OCI-LY7 (cell line): Measurements from ENCODE around the gene EIF4B. TPM values are rescaled to one million over a fixed set of nuclear protein-coding genes. Genes with fewer than 3 reads are reported as not detected.
A peak's percentile ranks its signal among the peaks of the same experiment; 100 is the strongest.

Source experiments
- BruUV-seq: library from RNA; stranded (reverse); fragments of 400-500 nt; replicated peaks from 2 replicates; lab custom pipeline; 2021; lab: Mats Ljungman, UMichigan
- CTCF ChIA-PET: fragments of 300-600 bp; sonication (Branson Sonifier 250); formaldehyde crosslinking; loops from one replicate; lab custom pipeline; 2022; ENCODE audit warnings: antibody characterized with exemption; ENCODE audit not compliant: unreplicated experiment; lab: Charles Lee
- POLR2A ChIA-PET: fragments of 300-600 bp; sonication (Branson Sonifier 250); formaldehyde crosslinking; loops from one replicate; lab custom pipeline; 2022; ENCODE audit warnings: antibody characterized with exemption; lab: Charles Lee
- DNase-seq: peaks from one replicate; pipeline ENCODE4 v3.0.0-alpha.2; 2015; ENCODE audit warnings: low spot score
- H2AFZ ChIP-seq: fragments of 200-600 bp; sonication (generic), shearing (Covaris generic); 2 replicates; pipeline ENCODE4 v1.6.1; 2014; ENCODE audit warnings: mild to moderate bottlenecking, antibody characterized with exemption, low read length, moderate library complexity
- H3K27ac ChIP-seq: fragments of 200-600 bp; sonication (generic); 2 replicates; pipeline ENCODE4 v1.5.1; 2014; ENCODE audit warnings: mixed run types, low read depth, mild to moderate bottlenecking, moderate library complexity, low read length, inconsistent platforms; ENCODE audit not compliant: poor library complexity, severe bottlenecking
- H3K36me3 ChIP-seq: fragments of 200-600 bp; sonication (generic); 2 replicates; pipeline ENCODE4 v1.6.1; 2014; ENCODE audit warnings: mild to moderate bottlenecking, antibody characterized with exemption, low read length, moderate library complexity, mixed read lengths; ENCODE audit not compliant: insufficient read depth
- H3K4me1 ChIP-seq: fragments of 200-600 bp; sonication (generic); 2 replicates; pipeline ENCODE4 v1.5.1; 2014; ENCODE audit warnings: mild to moderate bottlenecking, low read length; ENCODE audit not compliant: insufficient read depth, poor library complexity, severe bottlenecking
- H3K4me2 ChIP-seq: fragments of 200-600 bp; sonication (generic); 2 replicates; pipeline ENCODE4 v1.6.1; 2014; ENCODE audit warnings: mild to moderate bottlenecking, low read length
- H3K4me3 ChIP-seq: fragments of 200-600 bp; sonication (generic); 2 replicates; pipeline ENCODE4 v1.5.1; 2014; ENCODE audit warnings: mild to moderate bottlenecking, low read depth, low read length; ENCODE audit not compliant: poor library complexity, severe bottlenecking
- H3K79me2 ChIP-seq: fragments of 200-600 bp; sonication (generic); 2 replicates; pipeline ENCODE4 v1.6.1; 2016; ENCODE audit warnings: low read depth, mild to moderate bottlenecking, low read length, moderate library complexity, mixed read lengths; ENCODE audit not compliant: insufficient read depth
- H3K9me2 ChIP-seq: fragments of 200-600 bp; sonication (generic); 2 replicates; pipeline ENCODE4 v1.6.1; 2016; ENCODE audit warnings: mild to moderate bottlenecking, low read length, mixed read lengths; ENCODE audit not compliant: insufficient read depth
- H3K9me3 ChIP-seq: fragments of 200-600 bp; sonication (generic); 2 replicates; pipeline ENCODE4 v1.6.1; 2014; ENCODE audit warnings: mild to moderate bottlenecking, mixed run types, low read length, mixed read lengths
- H4K20me1 ChIP-seq: fragments of 200-600 bp; sonication (generic); 2 replicates; pipeline ENCODE4 v1.6.1; 2014; ENCODE audit warnings: mild to moderate bottlenecking, antibody characterized with exemption, low read length, moderate library complexity, mixed read lengths; ENCODE audit not compliant: insufficient read depth
- CTCF ChIP-seq: fragments of 200-600 bp; sonication (generic); conservative IDR thresholded peaks from 2 replicates; pipeline ENCODE4 v1.5.1; 2014; ENCODE audit warnings: mild to moderate bottlenecking, antibody characterized with exemption, low read length, moderate library complexity, mixed read lengths
- EZH2phosphoT487 ChIP-seq: fragments of 200-600 bp; sonication (generic); IDR thresholded peaks from 2 replicates; pipeline ENCODE4 v1.6.1; 2018; ENCODE audit warnings: low read depth, borderline replicate concordance, mild to moderate bottlenecking, mixed run types, antibody characterized with exemption, low read length, moderate library complexity, mixed read lengths
- intact Hi-C: fragments of 100-400 bp; cut with micrococcal nuclease; formaldehyde crosslinking; loops from one replicate; pipeline ENCODE4 v1.10.0; 2022; ENCODE audit not compliant: unreplicated experiment
- total RNA-seq, 2 experiments: library from RNA; depleted of rRNA in 1 of 2; stranded (reverse); fragments of >200 nt in 1 of 2; shearing (Covaris generic) in 1 of 2; gene quantifications; 2 replicates each; pipeline ENCODE4 v1.2.3, GENCODE V29; 2014 to 2022

EIF4B gene
- total RNA-seq, 2 experiments from 2014 or later: 645 to 745 TPM

DNA sequence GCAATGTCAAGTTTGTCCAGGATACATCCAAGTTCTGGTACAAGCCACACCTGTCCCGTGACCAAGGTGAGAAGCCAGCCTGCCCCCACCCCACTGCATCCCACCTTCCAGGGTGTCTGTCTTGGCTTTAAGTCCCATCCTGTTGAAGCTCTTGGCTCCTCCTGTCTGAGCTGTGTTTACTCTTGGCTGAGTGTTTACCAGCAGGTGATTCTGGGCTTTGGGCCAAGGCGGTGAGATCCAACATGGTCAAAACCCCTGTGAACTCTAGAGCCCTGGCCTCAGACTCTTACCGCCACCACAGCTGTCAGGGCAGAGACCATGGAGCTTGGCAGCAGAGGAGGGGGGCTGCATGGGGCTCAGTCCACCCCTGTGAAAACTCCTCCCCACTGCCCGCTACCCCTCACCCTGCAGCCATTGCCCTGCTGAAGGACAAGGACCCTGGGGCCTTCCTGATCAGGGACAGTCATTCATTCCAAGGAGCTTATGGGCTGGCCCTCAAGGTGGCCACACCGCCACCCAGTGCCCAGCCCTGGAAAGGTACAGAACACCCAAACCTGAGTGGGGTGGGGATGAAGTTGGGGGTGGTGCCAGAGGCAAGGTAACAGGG is 55.3 kb downstream of the EIF4B start:
- intact Hi-C loops: no loop called here
- ChIA-PET CTCF (interaction anchor here (0.5 to 1.0 kb wide), 2 partner anchors 10 to 41 kb away, joined by 4 to 13 read pairs; no protein-coding TSS in a partner anchor), POLR2A (no interaction called here)
- Histone ChIP-seq H3K36me3 (peaks cover 16% of the 10 kb centered on the region; the same call in 1 of the 2 replicates), H3K9me3 (no peaks in the 10 kb centered on the region), H4K20me1 (no peaks in the 10 kb centered on the region), H3K79me2 (no peaks in the 10 kb centered on the region), H3K4me1 (no peaks in the 10 kb centered on the region), H3K27ac (no peak overlapping the region), H3K4me3 (no peak overlapping the region), H3K4me2 (no peak overlapping the region), H3K9me2 (no peaks in the 10 kb centered on the region), H2AFZ (no peak overlapping the region)
- DNase-seq: no peak
- BruUV-seq: no TSS peak
- TF ChIP-seq EZH2phosphoT487 (no peak), CTCF (peak; percentile 60)

DNA sequence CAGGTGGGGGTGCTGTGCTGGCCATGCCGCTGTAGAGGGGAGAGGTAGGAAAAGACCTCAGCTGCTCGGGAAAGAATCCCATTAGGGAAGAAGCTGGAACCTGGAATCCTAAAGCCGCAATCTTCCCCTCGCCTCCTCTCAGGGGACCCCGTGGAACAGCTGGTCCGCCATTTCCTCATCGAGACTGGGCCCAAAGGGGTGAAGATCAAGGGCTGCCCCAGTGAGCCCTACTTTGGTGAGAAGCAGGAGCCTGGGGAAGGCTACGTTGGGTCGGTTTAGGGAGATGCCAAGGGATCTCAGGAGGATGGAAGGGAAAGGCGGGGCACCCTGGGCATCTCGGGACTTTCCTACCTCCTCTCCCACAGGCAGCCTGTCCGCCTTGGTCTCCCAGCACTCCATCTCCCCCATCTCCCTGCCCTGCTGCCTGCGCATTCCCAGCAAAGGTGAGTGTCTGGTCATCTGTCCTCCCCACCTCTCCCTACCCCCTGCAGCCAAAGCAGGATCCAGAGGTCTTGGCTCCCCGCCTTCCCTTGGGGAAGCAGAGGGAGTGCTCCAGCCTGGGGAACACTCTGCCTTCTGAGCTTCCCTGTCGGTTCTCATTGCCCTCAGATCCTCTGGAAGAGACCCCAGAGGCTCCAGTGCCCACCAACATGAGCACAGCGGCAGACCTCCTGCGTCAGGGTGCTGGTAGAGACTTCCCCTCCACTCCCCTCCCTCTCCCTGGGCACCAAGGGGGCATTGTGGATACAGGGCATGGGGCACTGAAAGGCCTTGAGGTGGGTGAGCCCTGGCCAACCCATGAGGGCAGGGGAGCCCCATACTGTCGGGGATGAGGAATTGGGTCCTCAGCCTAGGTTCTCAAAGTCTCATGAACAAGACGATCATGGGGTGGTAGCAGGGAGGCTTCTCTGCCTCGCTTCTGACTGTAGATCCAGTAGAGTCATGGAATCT is 56.0 kb downstream of the EIF4B start:
- Histone ChIP-seq H3K27ac (no peak overlapping the region), H3K4me2 (no peak overlapping the region), H3K36me3 (peaks cover 17% of the 10 kb centered on the region; the same call in 1 of the 2 replicates), H3K4me3 (no peak overlapping the region), H2AFZ (no peak overlapping the region), H3K79me2 (no peaks in the 10 kb centered on the region), H3K9me3 (no peaks in the 10 kb centered on the region), H3K4me1 (no peaks in the 10 kb centered on the region), H4K20me1 (no peaks in the 10 kb centered on the region), H3K9me2 (no peaks in the 10 kb centered on the region)
- no peak for DNase-seq
- no TSS peak for BruUV-seq
- POLR2A ChIA-PET: no interaction called here
- intact Hi-C loops: no loop called here
- TF ChIP-seq EZH2phosphoT487 (no peak), CTCF (0 out of 2 replicates have a peak, but pooled peaks have one; percentile 17)
- CTCF ChIA-PET: interaction anchor here (1.0 kb wide), 1 partner anchor 40 kb away, joined by 4 read pairs; no protein-coding TSS in a partner anchor
